Ishikawa (cell line): Measurements from ENCODE around the gene ERVFRD-1.
A peak's percentile ranks its signal among the peaks of the same experiment; 100 is the strongest.

Experiments
- CEBPB ChIP-seq: IDR thresholded peaks from 2 replicates; pipeline ENCODE4 v1.6.1; 2012
- CREB1 ChIP-seq: IDR thresholded peaks from 2 replicates; pipeline ENCODE4 v1.6.1; 2012; ENCODE audit warnings: low read depth
- EGR1 ChIP-seq: IDR thresholded peaks from 2 replicates; pipeline ENCODE4 v1.6.1; 2012
- FOXM1 ChIP-seq: IDR thresholded peaks from 2 replicates; pipeline ENCODE4 v1.6.1; 2012; ENCODE audit warnings: low read depth, borderline replicate concordance
- MAX ChIP-seq: IDR thresholded peaks from 2 replicates; pipeline ENCODE4 v1.6.1; 2012
- NFIC ChIP-seq: IDR thresholded peaks from 2 replicates; pipeline ENCODE4 v1.6.1; 2012
- RAD21 ChIP-seq: IDR thresholded peaks from 2 replicates; pipeline ENCODE4 v1.6.1; 2012; ENCODE audit warnings: low read depth
- REST ChIP-seq: IDR thresholded peaks from 2 replicates; pipeline ENCODE4 v1.6.1; 2012; ENCODE audit warnings: low read depth, mild to moderate bottlenecking
- TAF1 ChIP-seq: IDR thresholded peaks from 2 replicates; pipeline ENCODE4 v1.6.1; 2012; ENCODE audit warnings: low read depth, mild to moderate bottlenecking
- TEAD4 ChIP-seq: IDR thresholded peaks from 2 replicates; pipeline ENCODE4 v1.6.1; 2012
- USF1 ChIP-seq: IDR thresholded peaks from 2 replicates; pipeline ENCODE4 v1.6.1; 2012
- YY1 ChIP-seq: IDR thresholded peaks from 2 replicates; pipeline ENCODE4 v1.6.1; 2012; ENCODE audit warnings: low read depth
- ZBTB7A ChIP-seq: IDR thresholded peaks from 2 replicates; pipeline ENCODE4 v1.6.1; 2012; ENCODE audit warnings: low read depth

- TF ChIP-seq REST: 0 out of 2 replicates have a peak, but pooled peaks have one; percentile 23
- TF ChIP-seq CEBPB: peak; percentile 73
- TF ChIP-seq USF1: peak; percentile 33; the same call in 1 of the 2 replicates
- TF ChIP-seq YY1: peak; percentile 51
- TF ChIP-seq TAF1: peak; percentile 86
- TF ChIP-seq RAD21: no peak
- peak; percentile 51 for TF ChIP-seq MAX
- peak; percentile 57 for TF ChIP-seq ZBTB7A
- peak; percentile 53; the same call in 1 of the 2 replicates for TF ChIP-seq CREB1
- TF ChIP-seq EGR1: peak; percentile 53
- no peak for TF ChIP-seq FOXM1
- TF ChIP-seq TEAD4: no peak
- peak; percentile 32; the same call in 1 of the 2 replicates for TF ChIP-seq NFIC
Observed at GRCh38 chr6:11093626-11094410, 17.7 kb downstream of the ERVFRD-1 start, which contains the start of gene SMIM13.
